ENCODE measurements around the gene RPUSD1. TPM values are rescaled to one million over a fixed set of nuclear protein-coding genes. Genes with fewer than 3 reads are reported as not detected.

Gene RPUSD1
- total RNA-seq, 1 experiment from 2014 or later = 31.7 TPM

GRCh38 chr16:819336-820043 lies 31.3 kb upstream of the RPUSD1 start:
- no peak for DNase-seq (ENCODE audit: extremely low read depth, low read depth)

GRCh38 chr16:818592-818991 lies 30.4 kb upstream of the RPUSD1 start:
- DNase-seq (ENCODE audit: extremely low read depth, low read depth) = no peak

DNA sequence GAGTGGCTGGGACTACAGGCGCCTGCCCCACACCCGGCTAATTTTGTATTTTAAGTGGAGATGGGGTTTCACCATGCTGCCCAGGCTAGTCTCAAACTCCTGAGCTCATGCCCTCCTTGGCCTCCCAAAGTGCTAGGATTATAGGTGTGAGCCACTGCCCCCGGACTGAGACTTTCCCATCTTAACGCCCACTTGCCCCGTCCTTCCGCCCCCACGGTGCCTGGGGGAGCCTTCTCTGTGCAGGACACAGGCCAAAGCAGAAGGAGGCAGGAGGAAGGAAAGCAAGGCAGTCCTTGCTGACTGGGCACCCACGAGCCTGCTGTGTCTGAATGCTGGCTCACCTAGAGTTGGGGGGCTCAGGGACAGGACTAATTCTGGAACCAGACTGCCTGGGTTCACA lies 30.0 kb upstream of the RPUSD1 start:
- DNase-seq (ENCODE audit: extremely low read depth, low read depth) = no peak

DNA sequence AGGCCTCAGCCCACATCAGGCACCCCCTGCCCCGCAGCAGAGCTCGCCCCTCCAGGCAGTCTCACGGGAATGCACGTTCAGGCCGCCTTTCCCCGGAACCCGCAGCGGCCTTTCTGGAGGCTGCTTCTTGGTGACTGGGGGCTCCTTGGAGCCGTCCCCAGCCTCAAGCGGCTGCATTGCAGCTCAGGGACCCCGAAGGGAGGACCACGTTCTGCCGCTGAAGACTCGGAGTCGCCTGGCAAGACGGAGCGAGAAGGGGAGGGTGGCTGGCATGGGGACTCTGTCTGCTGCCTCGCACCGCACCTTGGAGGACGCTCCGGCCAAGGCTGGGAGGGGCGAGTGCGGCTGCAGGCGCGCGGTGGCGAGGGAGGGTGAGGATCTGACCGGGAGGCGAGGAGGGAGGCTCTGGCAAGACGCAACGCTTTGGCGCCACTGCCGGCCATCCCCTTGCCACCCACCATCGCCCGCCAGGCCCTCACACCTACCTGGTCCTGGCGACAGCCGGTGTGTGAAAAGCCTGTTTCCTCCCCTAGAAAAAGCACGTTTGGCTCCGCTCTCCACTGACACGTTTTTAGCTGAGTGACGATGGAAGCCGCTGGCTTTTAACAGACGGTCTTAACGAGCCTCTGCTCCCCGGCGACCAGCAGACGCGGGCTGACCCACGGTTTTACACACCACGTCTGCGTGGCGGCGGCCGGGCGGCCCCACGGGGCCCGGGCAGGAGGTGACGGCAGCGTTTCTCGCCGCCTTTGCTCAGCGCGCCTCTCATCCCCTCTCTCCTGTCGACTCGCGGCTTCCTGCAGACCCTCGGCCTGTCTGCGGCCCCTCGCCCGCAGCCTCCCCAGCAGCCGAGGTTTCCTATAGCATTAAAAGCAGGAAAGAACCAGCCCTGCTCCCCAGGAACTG lies 29.1 kb upstream of the RPUSD1 start:
- DNase-seq (ENCODE audit: extremely low read depth, low read depth) = no peak

DNA sequence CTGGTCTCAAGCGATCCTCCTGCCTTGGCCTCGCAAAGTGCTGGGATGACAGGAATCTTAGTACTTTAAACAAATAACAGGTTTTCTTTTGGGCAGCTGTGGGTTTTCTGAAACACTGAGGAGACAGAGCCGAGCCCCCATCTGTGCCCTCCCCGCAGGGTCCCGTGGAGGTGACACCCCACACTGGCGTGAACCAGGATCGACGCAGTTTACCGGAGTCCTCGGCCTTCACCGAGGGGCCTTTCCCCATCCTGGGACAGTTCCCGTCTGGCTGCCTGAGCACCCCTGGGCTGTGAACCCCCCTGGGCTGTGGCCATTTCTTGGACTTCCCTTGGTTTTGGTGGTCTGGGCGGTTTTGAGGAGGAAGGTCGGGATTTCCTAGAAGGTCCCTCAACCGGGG lies 27.7 kb upstream of the RPUSD1 start:
- no peak for DNase-seq (ENCODE audit: extremely low read depth, low read depth)

DNA sequence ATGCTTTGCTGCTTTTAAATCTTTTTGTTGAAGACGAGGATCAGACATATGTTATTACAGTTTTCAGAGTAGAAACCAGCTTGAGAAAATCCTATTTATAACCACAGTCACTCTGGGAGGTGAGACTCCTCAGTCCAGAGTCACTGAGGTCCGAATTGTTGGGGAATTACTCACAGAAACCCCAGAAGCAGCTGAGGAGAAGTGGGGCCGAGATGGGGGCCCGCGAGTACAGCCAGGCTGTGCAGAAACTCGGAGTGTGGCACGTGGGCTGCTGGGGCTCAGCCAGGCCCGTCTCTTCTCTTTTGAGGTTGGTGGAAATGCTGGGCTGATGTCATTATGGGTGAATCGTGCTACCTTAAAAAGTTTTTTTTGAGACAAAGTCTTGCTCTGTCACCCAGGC lies 26.8 kb upstream of the RPUSD1 start:
- DNase-seq (ENCODE audit: extremely low read depth, low read depth) = no peak

DNA sequence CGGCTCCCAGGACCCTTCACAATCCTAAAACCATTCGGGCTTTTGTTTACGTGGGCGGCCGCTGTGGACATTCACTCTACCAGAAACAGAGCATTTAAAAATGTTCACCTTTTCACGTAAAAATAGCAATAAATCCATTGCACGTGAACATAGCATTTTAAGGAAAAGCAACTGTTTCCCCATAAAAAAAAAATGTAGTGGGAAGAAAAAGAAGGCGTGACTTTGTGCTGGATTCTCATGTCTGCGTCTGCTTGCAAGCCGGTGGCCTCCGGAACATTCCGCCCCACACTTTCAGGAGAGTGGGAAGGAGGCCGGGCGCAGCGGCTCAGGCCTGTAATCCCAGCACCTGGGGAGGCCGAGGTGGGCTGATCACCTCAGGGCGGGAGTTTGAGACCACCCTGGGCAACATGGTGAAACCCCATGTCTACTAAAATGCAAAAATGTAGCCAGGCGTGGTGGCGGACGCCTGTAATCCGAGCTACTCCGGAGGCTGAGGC lies 25.8 kb upstream of the RPUSD1 start:
- no peak for DNase-seq (ENCODE audit: extremely low read depth, low read depth)

DNA sequence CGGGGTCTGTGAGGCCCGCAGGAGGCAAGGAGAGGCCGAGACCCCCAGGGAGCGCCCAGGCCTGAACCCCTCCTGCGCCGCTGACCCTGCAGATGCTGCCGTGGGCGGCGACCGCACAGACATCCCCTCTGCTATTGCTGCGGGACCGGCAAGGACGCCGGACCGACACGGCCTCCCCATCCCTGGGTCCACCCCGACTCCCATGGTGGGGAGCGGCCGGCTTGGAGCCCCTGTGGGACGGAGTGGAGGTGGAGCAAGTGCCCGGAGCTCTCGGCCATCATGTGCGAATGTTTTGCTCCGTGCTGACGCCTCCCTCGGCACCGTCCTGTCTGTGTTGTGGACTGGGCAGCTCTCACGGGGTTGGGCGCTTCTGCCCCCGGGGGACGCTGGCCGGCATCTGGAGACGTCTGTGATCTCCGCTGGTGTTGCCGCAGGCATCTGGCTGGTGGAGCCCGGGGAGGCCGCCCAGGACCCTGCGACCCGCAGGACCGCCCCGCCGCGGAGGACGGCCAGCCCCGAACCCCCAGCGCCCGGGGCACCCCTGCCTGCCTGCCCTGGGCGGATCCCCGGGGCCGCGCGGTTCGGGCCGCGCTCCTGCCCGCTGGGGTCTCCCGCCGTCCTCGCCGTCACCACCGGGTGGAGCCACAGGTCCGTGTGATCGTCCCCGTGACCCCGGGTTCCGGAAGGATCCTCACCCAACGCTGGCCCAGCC lies 25.2 kb upstream of the RPUSD1 start:
- peak; percentile 24 for DNase-seq (ENCODE audit: extremely low read depth, low read depth)

GRCh38 chr16:808085-808386 lies 19.9 kb upstream of the RPUSD1 start:
- no peak for DNase-seq (ENCODE audit: extremely low read depth, low read depth)

- DNase-seq (ENCODE audit: extremely low read depth, low read depth) = peak; percentile 92
Observed at GRCh38 chr16:807347-808084, 19.3 kb upstream of the RPUSD1 start.

DNA sequence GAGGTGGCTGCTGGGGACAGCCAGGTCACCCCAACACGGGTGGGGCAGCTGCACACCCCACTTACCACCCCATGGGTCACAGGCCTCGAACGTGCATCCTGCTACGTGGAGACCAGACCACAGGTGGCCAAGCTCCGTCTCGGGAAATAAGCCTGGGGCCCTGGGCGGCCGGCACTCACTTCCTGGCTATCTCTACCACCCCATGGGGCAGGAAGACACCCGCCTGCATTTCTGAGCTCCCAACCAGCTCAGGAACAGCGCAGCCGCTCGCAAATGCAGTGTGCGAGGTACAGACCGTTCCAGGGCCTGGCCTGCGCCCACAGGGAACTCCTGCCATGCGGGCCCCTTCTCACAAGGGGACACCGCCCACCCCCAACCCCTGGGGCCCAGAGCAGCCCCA lies 17.3 kb upstream of the RPUSD1 start:
- no peak for DNase-seq (ENCODE audit: extremely low read depth, low read depth)

DNA sequence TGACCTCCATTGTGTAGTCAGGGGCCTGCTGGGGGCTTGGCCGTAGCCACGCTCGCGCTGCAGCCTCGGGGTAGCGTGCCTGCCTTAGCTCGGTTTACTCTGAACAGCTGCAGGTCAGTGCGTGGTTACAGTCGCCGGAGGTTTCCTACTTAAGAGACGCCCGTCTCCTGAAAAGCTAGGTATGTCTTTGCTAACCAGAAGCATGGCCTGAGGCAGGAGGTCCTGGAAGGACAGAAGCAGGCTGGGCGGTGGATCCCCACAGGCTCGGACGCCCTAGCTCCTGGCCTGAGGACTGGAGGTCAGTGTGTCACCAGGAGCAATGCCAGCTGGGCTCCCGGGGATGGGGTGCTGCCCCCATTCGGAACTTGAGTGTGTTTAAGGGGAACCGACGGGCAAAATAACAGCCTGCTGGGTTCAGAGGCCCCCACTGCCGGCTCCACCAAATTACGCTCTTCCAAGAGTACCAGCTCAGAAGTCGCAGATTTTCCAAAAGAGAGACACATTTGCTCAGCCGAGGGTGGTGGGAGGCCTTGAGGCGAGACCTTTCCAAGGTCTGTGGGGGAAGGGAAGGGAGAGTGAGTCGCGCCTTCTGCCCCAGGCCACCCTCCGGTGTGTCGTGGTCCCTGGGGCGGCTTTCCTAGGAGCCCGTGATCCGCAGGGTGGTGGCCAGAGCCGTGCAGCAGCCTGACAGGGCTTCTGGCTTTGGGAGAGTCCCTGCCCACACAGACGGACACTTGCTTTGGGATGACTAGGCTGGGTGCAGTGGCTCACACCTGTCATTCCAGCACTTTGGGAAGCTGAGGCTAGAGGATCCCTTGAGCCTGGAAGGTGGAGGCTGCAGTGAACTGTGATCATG lies 16.2 kb upstream of the RPUSD1 start:
- DNase-seq (ENCODE audit: extremely low read depth, low read depth) = no peak

DNA sequence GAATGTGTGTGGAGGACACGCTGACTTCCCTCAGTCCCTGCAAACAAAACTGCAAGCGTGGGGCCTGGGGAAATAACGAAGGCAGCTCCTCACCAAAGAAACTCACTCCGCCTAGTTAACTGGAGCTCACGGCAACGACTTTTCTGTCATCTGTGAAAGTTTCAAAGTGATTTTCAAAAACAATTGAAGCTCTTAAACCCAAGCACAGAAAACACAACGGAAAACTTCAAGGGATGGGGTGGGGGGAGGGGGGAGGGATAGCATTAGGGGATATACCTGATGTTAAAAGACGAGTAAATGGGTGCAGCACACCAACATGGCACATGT lies 15.5 kb upstream of the RPUSD1 start:
- no peak for DNase-seq (ENCODE audit: extremely low read depth, low read depth)

GRCh38 chr16:802914-803753 lies 15.0 kb upstream of the RPUSD1 start:
- DNase-seq (ENCODE audit: extremely low read depth, low read depth) = no peak

- DNase-seq (ENCODE audit: extremely low read depth, low read depth) = no peak
Observed at GRCh38 chr16:802461-802860, 14.3 kb upstream of the RPUSD1 start.

DNA sequence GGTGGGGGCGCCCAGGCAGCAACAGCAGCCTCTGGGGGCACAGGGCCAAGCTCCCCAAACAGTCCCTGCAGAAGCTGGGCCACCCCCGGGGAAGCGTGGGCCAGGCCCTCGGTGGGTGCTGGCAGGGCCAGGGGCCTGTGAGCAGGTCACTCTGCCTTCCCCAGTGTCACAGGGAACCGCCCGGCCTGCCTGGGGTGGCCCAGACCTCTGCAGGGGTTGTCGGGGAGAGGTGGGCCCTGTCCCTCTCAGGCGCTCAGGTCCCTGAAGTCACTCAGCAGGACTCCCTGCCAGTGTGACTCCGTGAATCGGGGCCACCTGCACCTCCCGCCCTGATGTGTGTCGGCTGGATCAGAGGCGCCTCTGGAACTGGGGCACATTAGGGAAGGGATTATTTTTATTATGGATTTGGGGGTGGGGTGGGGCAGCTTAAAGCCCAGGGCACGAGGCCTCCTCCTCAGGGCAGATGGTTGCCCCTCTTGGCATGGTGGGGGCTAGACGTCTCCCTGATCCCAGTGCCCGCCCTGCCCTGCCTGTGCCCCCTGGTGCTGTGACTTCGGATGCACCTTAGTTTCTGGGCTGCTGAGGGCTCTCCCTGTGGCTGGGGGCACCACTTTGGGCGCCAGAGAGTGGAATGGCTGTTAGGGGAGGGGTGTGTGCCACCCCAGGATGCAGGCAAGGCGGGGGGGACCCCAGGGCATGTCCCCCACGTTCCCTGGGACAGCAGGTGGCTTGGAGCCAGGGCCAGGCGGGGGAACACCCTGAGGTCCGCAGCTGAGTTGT lies 13.6 kb upstream of the RPUSD1 start:
- no peak for DNase-seq (ENCODE audit: extremely low read depth, low read depth)

- no peak for DNase-seq (ENCODE audit: extremely low read depth, low read depth)
Observed at GRCh38 chr16:800834-801511, 12.8 kb upstream of the RPUSD1 start.
